DMS 273 treated with DMSO at 0.1 percent for 48 hours (cell line): ENCODE data around the gene HSPA12B.
"Not testable (repeated sequence)": the region's sequence is repeated elsewhere in the genome, so short reads cannot be mapped to it uniquely, and the experiment has no call there.

Source experiments
- DNase-seq: peaks from one replicate; lab custom pipeline; 2025; lab: John Stamatoyannopoulos, UW

HSPA12B gene

GRCh38 chr20:3787324-3788014, 55.0 kb downstream of the HSPA12B start:
- no peak for DNase-seq

DNA sequence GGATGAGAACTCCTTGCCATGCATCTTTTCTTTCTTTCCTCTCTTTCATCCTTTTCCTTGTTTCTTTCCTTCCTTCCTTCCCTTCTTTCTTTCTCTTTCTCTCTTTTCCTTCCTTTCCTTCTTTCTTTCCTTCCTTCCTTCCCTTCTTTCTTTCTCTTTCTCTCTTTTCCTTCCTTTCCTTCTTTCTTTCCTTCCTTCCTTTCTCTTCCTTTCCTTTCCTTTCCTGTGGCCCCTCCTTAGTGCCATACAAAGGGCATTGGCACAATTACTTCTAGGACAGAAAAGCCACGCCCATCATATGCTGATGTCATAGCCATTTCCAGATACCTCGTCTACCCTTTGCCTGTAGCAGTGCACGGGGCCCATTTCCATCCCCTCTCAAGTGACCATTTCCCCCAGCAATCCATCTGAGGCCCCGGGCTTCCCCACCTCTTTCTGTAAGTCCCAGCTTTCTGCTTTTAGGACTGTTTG, 56.2 kb downstream of the HSPA12B start:
- DNase-seq, result no peak

DNA sequence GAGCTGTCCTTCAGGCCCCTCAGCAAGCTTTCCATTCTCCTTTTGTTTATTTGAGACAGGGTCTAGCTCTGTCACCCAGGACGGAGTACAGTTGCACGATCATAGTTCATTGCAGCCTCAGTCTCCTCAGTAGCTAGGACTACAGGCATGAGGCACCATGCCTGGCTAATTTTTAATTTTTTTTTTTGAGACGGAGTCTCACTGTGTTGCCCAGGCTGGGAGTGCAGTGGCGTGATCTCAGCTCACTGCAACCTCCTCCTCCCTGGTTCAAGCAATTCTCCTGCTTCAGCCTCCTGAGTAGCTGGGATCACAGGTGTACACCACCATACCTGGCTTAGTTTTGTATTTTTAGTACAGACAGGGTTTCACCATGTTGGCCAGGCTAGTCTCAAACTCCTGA, 56.7 kb downstream of the HSPA12B start:
- DNase-seq, result not testable (repeated sequence)

DNA sequence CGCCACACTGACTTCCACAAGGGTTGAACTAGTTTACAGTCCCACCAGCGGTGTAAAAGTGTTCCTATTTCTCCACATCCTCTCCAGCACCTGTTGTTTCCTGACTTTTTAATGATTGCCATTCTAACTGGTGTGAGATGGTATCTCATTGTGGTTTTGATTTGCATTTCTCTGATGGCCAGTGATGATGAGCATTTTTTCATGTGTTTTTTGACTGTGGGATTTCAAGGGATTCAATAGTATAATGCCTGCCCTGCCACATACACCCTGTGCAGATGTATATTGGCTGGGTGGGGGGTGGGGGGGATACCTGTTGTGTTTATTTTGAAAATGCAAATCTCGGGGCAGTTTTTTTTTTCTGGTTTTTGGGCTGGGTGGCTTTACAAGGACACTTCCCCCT, 61.7 kb downstream of the HSPA12B start:
- DNase-seq, result not testable (repeated sequence)

DNA sequence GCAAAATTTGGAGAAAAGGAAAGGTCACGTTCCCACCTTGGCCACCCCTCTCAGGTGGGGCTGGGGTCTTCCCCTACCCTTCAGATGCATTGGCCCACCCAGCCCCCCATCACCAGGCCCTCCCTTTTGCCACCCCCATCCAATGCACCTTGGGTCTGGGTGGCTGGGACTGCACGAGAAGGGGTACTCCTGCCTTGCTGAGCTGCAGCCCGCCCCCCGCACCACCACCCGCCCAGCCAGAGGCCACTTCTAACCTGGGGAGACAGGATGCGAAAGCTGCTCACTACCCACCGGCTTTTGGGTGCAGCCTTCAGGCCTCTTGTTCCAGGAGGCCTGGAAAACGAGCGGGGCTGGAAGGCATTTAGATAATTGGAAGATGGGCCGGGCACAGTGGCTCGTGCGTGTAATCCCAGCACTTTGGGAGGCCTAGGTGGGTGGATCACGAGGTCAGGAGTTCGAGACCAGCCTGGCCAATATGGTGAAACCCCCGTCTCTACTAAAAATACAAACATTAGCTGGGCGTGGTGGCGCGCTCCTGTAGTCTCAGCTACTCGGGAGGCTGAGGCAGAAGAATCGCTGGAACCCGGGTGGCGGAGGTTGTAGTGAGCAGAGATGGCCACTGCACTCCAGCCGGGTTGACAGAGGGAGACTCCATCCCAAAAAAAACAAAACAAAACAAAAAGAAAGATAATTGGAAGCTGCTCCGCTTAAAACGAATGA, 62.4 kb downstream of the HSPA12B start:
- no peak for DNase-seq

- peak; percentile 94 for DNase-seq
Observed at GRCh38 chr20:3795511-3796468, 63.3 kb downstream of the HSPA12B start, which contains the start of gene CDC25B. Gene CDC25B (plus strand): TSS chr20:3796310. CDS start chr20:3796532, 222 bp downstream.

DNA sequence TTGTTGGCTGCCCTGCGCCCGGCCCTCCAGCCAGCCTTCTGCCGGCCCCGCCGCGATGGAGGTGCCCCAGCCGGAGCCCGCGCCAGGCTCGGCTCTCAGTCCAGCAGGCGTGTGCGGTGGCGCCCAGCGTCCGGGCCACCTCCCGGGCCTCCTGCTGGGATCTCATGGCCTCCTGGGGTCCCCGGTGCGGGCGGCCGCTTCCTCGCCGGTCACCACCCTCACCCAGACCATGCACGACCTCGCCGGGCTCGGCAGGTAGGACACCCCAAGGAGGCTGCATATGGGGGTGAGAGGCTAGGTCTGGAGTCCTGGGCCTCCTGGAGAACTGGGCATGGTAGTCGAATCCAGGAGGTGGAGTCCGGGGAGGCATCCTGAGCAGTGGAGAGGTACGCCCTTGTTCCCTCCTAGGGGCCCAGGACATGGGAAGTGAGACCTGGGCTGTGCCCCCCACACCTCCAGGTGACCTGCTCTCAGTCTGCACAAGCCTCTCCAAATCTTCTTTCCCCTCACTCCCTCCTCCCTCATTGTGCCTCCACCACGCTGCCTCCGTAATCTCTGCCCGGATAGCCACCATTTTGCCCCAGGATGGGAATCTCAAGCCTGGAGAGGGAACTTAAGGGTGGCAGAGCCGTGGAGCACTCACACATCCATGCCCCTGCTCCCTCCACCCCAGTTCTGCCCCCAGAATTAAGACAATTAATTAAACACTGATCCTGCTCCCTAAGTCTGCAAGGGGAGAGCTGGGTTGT, 64.2 kb downstream of the HSPA12B start:
- DNase-seq, result no peak

- DNase-seq, result no peak
Observed at GRCh38 chr20:3797226-3797545, 64.7 kb downstream of the HSPA12B start.

DNA sequence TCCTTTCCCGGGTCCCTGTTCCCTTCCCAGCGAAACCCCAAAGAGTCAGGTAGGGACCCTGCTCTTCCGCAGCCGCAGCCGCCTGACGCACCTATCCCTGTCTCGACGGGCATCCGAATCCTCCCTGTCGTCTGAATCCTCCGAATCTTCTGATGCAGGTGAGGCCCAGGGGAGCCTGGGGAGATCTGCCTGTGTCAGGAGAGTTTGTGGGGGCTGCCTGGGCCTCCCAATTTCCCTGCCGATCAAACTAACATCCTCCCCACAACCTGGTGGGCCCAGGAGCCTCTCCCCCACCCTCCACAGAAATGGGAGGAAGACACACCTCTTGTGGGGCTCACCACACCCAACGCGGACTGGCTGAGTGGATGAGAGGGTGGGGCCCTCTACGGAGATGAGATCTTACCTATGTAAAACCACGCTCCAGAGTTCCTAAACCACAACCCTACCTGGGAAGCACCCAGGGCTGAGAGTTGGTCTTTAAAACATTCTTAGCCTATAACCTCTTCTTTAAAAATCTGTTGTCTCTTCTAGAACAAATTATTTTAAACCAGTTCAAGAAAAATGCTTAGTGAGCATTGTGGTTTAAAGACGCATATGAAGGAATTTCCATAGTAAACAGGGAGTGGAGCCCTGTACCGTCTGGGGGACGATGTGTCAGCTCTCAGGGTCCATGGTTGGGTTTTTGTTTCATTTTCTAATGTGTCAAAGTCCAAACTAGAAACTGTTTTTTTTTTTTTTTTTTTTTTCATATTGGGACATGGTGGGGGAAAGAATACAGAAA, 65.3 kb downstream of the HSPA12B start:
- no peak for DNase-seq

- DNase-seq, result no peak
Observed at GRCh38 chr20:3798373-3798768, 65.9 kb downstream of the HSPA12B start.

- DNase-seq, result no peak
Observed at GRCh38 chr20:3798908-3799248, 66.4 kb downstream of the HSPA12B start.

DNA sequence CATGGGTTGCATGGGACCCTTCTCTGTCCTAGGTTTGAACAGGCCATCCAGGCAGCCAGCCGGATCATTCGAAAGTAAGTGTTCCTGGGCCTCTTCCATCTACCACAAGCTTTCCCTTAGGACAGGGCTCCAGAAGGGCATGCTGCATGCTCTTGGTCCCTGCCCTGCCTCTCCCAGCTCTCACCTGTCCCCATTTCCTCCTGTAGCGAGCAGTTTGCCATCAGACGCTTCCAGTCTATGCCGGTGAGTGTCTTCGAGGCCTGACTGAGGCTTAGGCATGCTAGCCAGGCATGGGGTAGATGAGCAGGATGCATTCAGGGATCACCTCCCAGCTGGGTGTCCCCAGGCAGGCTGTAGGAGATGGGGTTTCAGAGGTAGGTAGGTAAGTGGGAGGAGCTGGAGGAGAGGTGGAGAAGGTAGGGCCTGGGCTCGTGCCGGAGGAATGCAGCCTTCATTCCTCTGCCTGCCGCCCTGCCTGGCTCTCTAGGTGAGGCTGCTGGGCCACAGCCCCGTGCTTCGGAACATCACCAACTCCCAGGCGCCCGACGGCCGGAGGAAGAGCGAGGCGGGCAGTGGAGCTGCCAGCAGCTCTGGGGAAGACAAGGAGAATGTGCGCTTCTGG, 67.9 kb downstream of the HSPA12B start:
- DNase-seq, result no peak

GRCh38 chr20:3800878-3801260, 68.4 kb downstream of the HSPA12B start:
- DNase-seq, result no peak

DNA sequence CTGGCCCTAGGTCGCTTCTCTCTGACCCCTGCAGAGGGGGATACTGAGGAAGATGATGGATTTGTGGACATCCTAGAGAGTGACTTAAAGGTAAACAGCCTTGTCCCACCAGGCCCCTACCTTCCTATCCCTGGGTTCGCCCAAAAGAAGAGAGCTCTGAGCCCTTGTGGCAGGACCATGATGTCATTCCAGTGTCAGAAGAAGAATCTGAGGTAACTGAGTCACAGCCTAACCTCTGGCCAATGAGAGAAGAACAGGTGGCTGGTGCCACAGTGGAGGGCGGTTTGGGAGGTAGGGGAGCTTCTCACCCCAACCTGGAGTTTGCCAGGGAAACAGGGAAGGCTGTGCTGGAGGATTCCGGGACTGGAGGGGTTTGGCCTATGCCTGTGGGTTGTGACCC, 68.8 kb downstream of the HSPA12B start:
- no peak for DNase-seq

- no peak for DNase-seq
Observed at GRCh38 chr20:3801846-3802245, 69.4 kb downstream of the HSPA12B start.
